Measurements from ENCODE around the gene GBGT1.

GBGT1 gene

GRCh38 chr9:133133681-133134387, 29.9 kb downstream of the GBGT1 start:
- Mint-ChIP-seq H3K9me3 (no peaks in the 10 kb centered on the region), H3K4me3 (peak overlapping the region; percentile 65), H3K27me3 (no peaks in the 10 kb centered on the region), H3K36me3 (ENCODE audit: low read depth) (no peaks in the 10 kb centered on the region), H3K4me1 (ENCODE audit: low read depth) (peaks cover 80% of the 10 kb centered on the region), H3K27ac (peak overlapping the region; percentile 95)

DNA sequence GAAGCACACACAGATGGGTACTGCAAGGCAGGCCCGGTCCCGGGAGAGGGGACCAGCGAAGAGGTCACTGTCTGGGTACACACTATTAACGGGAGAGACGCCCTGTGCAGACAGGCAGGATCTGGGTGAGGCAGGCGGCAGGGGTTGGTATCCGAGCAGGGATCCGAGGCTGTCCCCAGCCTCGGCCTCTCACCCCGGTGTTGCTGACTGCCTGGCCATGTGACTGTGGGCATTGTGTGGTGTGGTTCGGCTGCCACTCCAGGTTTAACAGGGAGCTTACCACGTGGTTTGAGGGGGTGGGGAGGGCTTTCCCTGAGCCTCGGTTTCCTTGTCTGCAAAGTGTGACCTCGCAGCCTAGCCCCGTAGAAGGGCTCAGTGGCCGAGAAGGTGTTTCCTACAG, 31.5 kb downstream of the GBGT1 start:
- H3K27me3 Mint-ChIP-seq, result no peaks in the 10 kb centered on the region
- H3K9me3 Mint-ChIP-seq, result no peaks in the 10 kb centered on the region
- H3K27ac Mint-ChIP-seq, result peak overlapping the region; percentile 97
- H3K4me1 Mint-ChIP-seq (ENCODE audit: low read depth), result peaks cover 87% of the 10 kb centered on the region
- H3K4me3 Mint-ChIP-seq, result no peak overlapping the region
- H3K36me3 Mint-ChIP-seq (ENCODE audit: low read depth), result no peaks in the 10 kb centered on the region

GRCh38 chr9:133131506-133131905, 32.2 kb downstream of the GBGT1 start:
- Mint-ChIP-seq H3K4me1 (ENCODE audit: low read depth) (peaks cover 88% of the 10 kb centered on the region), H3K27ac (peak overlapping the region; percentile 97), H3K27me3 (no peaks in the 10 kb centered on the region), H3K36me3 (ENCODE audit: low read depth) (no peaks in the 10 kb centered on the region), H3K9me3 (no peaks in the 10 kb centered on the region), H3K4me3 (peak overlapping the region; percentile 63)

- Mint-ChIP-seq H3K9me3 (no peaks in the 10 kb centered on the region), H3K4me3 (peak overlapping the region; percentile 81), H3K36me3 (ENCODE audit: low read depth) (no peaks in the 10 kb centered on the region), H3K27me3 (no peaks in the 10 kb centered on the region), H3K4me1 (ENCODE audit: low read depth) (peaks cover 90% of the 10 kb centered on the region), H3K27ac (peak overlapping the region; percentile 97)
These were observed 32.9 kb downstream of the GBGT1 start for GRCh38 chr9:133130685-133131244.

- Mint-ChIP-seq H3K9me3 (no peaks in the 10 kb centered on the region), H3K4me1 (ENCODE audit: low read depth) (peaks cover 92% of the 10 kb centered on the region), H3K27ac (peak overlapping the region; percentile 97), H3K4me3 (peak overlapping the region; percentile 81), H3K27me3 (no peaks in the 10 kb centered on the region), H3K36me3 (ENCODE audit: low read depth) (no peaks in the 10 kb centered on the region)
These were observed 34.5 kb downstream of the GBGT1 start for GRCh38 chr9:133129001-133129795.

DNA sequence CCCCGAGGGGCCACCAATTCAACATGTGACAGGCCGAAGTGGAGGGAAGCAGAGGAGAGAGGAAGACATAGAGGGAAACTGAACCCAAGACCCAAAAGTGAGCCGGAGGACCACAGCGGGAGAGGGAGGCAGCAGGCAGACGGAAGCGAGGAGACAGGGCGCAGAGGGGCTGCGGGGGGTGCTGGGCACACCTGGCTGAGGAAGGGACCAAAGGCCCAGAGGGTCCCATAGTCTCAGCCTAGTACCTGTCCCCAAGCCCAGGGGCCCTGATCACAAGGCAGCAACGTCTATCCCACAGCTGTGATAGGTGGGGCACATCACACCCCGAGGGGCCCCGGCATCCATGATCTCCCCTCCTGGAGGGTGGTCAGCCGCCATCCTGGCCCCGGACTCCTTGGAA, 35.6 kb downstream of the GBGT1 start:
- H3K4me1 Mint-ChIP-seq (ENCODE audit: low read depth), result peaks cover 92% of the 10 kb centered on the region
- H3K36me3 Mint-ChIP-seq (ENCODE audit: low read depth), result no peaks in the 10 kb centered on the region
- peak overlapping the region; percentile 52 for H3K4me3 Mint-ChIP-seq

GRCh38 chr9:133127340-133127981, 36.3 kb downstream of the GBGT1 start:
- H3K4me1 Mint-ChIP-seq (ENCODE audit: low read depth), result peaks cover 92% of the 10 kb centered on the region

More for the DNA sequence above, 35.6 kb downstream of the GBGT1 start:
- Mint-ChIP-seq H3K27me3 (no peaks in the 10 kb centered on the region), H3K9me3 (no peaks in the 10 kb centered on the region), H3K27ac (no peak overlapping the region)

DNA sequence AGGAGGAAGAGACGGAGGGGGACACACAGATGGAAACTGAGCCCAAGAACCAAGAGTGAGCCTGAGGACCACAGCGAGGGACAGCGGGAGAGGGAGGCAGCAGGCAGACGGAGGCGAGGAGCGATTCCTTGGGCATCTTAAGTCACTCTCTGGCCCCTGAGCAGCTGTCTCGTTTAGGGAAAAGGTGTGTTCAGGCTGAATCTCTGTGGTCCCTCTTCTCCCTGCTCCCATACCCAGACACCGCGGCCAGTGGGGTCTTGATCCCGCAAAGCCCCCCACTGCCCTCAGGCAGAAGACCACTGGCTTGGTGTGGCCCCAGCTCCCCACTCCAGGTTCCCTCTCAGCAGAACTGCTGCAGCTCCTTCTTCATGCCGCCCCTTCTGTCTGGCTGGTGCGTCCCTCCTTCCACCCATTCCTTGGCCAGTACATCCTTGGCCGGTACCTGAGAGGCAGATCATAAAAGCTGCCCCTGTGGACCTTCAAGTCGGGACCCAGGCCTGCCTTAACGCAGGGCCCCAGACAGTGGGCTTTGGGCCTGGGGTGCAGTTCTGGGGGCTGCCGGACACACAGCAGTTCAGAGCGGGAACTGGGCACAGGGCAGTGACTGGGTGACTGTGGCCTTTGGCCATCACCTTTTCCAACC, 36.9 kb downstream of the GBGT1 start:
- H3K9me3 Mint-ChIP-seq, result no peaks in the 10 kb centered on the region
- peak overlapping the region; percentile 40 for H3K27ac Mint-ChIP-seq
- H3K4me1 Mint-ChIP-seq (ENCODE audit: low read depth), result peaks cover 92% of the 10 kb centered on the region
- H3K4me3 Mint-ChIP-seq, result peak overlapping the region; percentile 58
- no peaks in the 10 kb centered on the region for H3K27me3 Mint-ChIP-seq
- no peaks in the 10 kb centered on the region for H3K36me3 Mint-ChIP-seq (ENCODE audit: low read depth)

More at GRCh38 chr9:133127340-133127981, 36.3 kb downstream of the GBGT1 start:
- no peaks in the 10 kb centered on the region for H3K9me3 Mint-ChIP-seq
- no peaks in the 10 kb centered on the region for H3K36me3 Mint-ChIP-seq (ENCODE audit: low read depth)
- peak overlapping the region; percentile 52 for H3K4me3 Mint-ChIP-seq
- no peak overlapping the region for H3K27ac Mint-ChIP-seq
- no peaks in the 10 kb centered on the region for H3K27me3 Mint-ChIP-seq

- Mint-ChIP-seq H3K4me3 (peak overlapping the region; percentile 58), H3K4me1 (ENCODE audit: low read depth) (peaks cover 91% of the 10 kb centered on the region)
These were observed 37.6 kb downstream of the GBGT1 start for GRCh38 chr9:133125941-133126696.

DNA sequence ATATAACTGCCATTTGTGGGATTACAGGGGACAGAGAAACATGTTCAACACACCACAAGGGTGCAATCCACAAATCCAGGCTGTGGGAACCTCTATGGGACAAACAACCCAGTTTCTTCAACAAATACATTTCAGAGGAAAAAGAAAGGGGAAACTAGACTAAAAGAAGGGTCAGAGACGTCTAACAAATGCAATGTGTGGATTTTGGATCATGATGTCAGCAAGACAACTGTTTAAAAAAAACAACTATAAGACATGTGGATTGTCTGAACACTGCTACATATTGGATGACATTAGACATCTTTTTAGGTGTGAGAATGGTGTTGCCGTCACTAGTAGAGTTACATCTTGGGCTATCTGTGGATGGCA, 38.8 kb downstream of the GBGT1 start:
- H3K4me3 Mint-ChIP-seq, result no peak overlapping the region
- peak overlapping the region; percentile 32 for H3K27ac Mint-ChIP-seq
- no peaks in the 10 kb centered on the region for H3K9me3 Mint-ChIP-seq
- no peaks in the 10 kb centered on the region for H3K27me3 Mint-ChIP-seq
- H3K4me1 Mint-ChIP-seq (ENCODE audit: low read depth), result peaks cover 85% of the 10 kb centered on the region
- H3K36me3 Mint-ChIP-seq (ENCODE audit: low read depth), result no peaks in the 10 kb centered on the region

More at GRCh38 chr9:133125941-133126696, 37.6 kb downstream of the GBGT1 start:
- Mint-ChIP-seq H3K27ac (peak overlapping the region; percentile 32), H3K36me3 (ENCODE audit: low read depth) (no peaks in the 10 kb centered on the region), H3K27me3 (no peaks in the 10 kb centered on the region), H3K9me3 (no peaks in the 10 kb centered on the region)

DNA sequence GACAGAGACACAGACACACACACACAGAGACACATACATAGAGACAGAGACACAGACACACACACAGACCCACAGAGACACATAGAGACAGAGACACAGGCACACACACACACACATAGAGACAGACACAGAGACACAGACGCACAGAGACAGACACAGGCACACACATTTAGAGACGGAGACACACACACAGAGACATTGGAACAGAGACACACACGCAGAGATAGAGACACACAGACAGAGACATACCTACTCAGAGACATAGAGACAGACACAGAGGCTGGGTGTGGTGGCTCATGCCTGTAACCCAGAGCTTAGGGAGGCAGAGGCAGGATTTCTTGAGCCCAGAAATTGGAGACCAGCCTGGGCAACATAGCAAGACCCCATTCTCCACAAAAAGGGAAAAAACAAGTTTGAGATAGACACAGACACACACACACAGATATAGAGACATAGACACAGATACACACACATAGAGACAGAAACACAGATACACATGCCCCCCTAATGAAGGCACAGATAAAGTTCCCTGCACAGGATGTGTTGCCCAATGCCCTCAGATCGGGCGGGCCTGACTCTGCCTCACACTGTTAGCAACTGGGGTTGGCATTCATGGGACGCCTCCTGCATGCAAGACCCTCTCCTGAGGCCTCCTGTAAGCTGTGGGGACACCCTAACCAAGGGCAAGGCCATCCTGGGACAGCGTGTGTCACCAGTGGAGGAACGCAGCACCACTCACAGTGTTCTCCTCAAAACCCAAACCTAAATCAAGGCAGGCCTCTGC, 39.4 kb downstream of the GBGT1 start:
- Mint-ChIP-seq H3K36me3 (ENCODE audit: low read depth) (no peaks in the 10 kb centered on the region), H3K4me1 (ENCODE audit: low read depth) (peaks cover 84% of the 10 kb centered on the region), H3K27me3 (no peaks in the 10 kb centered on the region), H3K9me3 (no peaks in the 10 kb centered on the region), H3K27ac (peak overlapping the region; percentile 27), H3K4me3 (no peak overlapping the region)

- no peaks in the 10 kb centered on the region for H3K27me3 Mint-ChIP-seq
- H3K4me3 Mint-ChIP-seq, result no peak overlapping the region
- no peaks in the 10 kb centered on the region for H3K36me3 Mint-ChIP-seq (ENCODE audit: low read depth)
- H3K9me3 Mint-ChIP-seq, result no peaks in the 10 kb centered on the region
- H3K27ac Mint-ChIP-seq, result peak overlapping the region; percentile 92
- H3K4me1 Mint-ChIP-seq (ENCODE audit: low read depth), result peaks cover 89% of the 10 kb centered on the region
These were observed 40.6 kb downstream of the GBGT1 start for GRCh38 chr9:133122935-133123611.

- H3K36me3 Mint-ChIP-seq (ENCODE audit: low read depth), result no peaks in the 10 kb centered on the region
- H3K27ac Mint-ChIP-seq, result peak overlapping the region; percentile 92
- peaks cover 88% of the 10 kb centered on the region for H3K4me1 Mint-ChIP-seq (ENCODE audit: low read depth)
- no peaks in the 10 kb centered on the region for H3K9me3 Mint-ChIP-seq
- no peaks in the 10 kb centered on the region for H3K27me3 Mint-ChIP-seq
- no peak overlapping the region for H3K4me3 Mint-ChIP-seq
These were observed 41.1 kb downstream of the GBGT1 start for GRCh38 chr9:133122605-133122934.
